PC-9 (cell line): Measurements from ENCODE around the gene RTL10.

ENCODE experiments used
- EZH2 ChIP-seq: fragments of 200-600 bp; sonication (generic); IDR thresholded peaks from 2 replicates; pipeline ENCODE4 v1.8.0; 2017; ENCODE audit warnings: antibody characterized with exemption, low read depth
- TF ChIP-seq, protein P1 (sequence below): fragments of 200-600 bp; sonication (generic); conservative IDR thresholded peaks from 2 replicates; pipeline ENCODE4 v1.6.1; 2017; ENCODE audit warnings: mixed run types, antibody characterized with exemption, mild to moderate bottlenecking, moderate library complexity

GRCh38 chr22:19818324-19819207 lies 36.1 kb downstream of the RTL10 start:
- TF ChIP-seq EZH2 = no peak
- TF ChIP-seq, protein P1, sequence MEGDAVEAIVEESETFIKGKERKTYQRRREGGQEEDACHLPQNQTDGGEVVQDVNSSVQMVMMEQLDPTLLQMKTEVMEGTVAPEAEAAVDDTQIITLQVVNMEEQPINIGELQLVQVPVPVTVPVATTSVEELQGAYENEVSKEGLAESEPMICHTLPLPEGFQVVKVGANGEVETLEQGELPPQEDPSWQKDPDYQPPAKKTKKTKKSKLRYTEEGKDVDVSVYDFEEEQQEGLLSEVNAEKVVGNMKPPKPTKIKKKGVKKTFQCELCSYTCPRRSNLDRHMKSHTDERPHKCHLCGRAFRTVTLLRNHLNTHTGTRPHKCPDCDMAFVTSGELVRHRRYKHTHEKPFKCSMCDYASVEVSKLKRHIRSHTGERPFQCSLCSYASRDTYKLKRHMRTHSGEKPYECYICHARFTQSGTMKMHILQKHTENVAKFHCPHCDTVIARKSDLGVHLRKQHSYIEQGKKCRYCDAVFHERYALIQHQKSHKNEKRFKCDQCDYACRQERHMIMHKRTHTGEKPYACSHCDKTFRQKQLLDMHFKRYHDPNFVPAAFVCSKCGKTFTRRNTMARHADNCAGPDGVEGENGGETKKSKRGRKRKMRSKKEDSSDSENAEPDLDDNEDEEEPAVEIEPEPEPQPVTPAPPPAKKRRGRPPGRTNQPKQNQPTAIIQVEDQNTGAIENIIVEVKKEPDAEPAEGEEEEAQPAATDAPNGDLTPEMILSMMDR = no peak
